HUES48 (cell line): ENCODE results near the gene C2orf42.
"Not testable (repeated sequence)": the region's sequence is repeated elsewhere in the genome, so short reads cannot be mapped to it uniquely, and the experiment has no call there.

Source experiments
- H3K27ac ChIP-seq: one replicate; pipeline ENCODE4 v1.7.0; 2013; ENCODE audit warnings: low read depth, low read length, inconsistent platforms
- H3K27me3 ChIP-seq: 2 replicates; pipeline ENCODE4 v1.6.1; 2013; ENCODE audit warnings: mild to moderate bottlenecking, low read length; ENCODE audit not compliant: control insufficient read depth, insufficient read depth
- H3K36me3 ChIP-seq: 2 replicates; pipeline ENCODE4 v1.6.1; 2013; ENCODE audit warnings: low read length; ENCODE audit not compliant: control insufficient read depth, insufficient read depth
- H3K4me1 ChIP-seq: 2 replicates; pipeline ENCODE4 v1.6.1; 2013; ENCODE audit warnings: mild to moderate bottlenecking, low read length; ENCODE audit not compliant: control insufficient read depth, insufficient read depth
- H3K4me3 ChIP-seq: 2 replicates; pipeline ENCODE4 v1.5.1; 2013; ENCODE audit warnings: mild to moderate bottlenecking, low read depth, low read length
- H3K9ac ChIP-seq: 2 replicates; pipeline ENCODE4 v1.6.1; 2013; ENCODE audit warnings: mild to moderate bottlenecking, low read depth, low read length, moderate library complexity
- H3K9me3 ChIP-seq: 2 replicates; pipeline ENCODE4 v1.6.1; 2013; ENCODE audit warnings: low read length; ENCODE audit not compliant: control insufficient read depth, insufficient read depth

Gene C2orf42

DNA sequence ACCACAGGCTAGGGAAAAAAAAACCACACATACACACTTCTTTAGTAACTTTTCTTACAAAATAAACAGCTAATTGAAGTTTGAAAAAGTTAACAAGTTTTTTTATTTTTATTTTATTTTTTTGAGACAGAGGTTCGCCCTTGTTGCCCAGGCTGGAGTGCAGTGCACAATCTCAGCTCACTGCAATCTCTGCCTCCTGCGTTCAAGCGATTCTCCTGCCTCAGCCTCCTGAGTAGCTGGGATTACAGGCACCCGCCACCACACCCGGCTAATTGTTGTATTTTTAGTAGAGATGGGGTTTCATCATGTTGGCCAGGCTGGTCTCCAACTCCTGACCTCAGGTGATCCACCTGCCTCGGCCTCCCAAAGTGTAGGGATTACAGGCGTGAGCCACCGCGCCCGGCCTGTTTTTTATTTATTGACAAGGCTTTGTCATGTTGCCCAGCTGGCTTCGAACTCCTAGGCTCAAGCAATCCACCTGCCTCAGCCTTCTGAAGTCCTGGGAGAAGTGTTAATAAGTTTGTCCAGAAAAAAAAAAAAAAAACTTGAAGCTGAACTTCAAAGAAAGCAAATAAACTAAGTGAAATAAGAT is 21.1 kb downstream of the C2orf42 start:
- not testable (repeated sequence) for H3K4me3 ChIP-seq, H3K9ac ChIP-seq, H3K27me3 ChIP-seq, H3K27ac ChIP-seq, H3K9me3 ChIP-seq, H3K4me1 ChIP-seq
- peaks cover 27% of the 10 kb centered on the region for H3K36me3 ChIP-seq

DNA sequence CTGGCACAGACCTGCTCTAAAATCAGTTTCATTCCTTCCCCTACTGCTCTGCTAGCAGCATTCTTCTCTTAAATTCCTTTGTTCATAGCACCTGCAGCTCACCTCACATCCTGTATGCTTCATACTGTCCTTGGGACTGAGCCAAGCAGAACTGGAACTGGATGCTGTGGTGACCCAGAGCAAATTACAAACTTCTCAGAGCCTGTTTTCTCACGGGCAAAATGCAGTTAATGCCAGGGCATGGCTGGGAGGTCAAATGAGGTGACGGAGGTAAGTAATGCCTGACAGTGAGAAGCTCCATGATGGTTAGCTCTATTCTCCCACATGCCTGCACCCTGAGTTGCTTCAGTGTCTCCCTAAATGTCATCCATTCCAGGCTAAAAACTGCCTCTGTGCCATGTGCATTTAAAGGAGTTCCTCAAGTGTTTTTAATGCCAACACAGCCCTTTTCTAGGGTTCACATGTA is 29.7 kb downstream of the C2orf42 start:
- H3K27ac ChIP-seq = no peak overlapping the region
- H3K9me3 ChIP-seq = no peaks in the 10 kb centered on the region
- peaks cover 21% of the 10 kb centered on the region for H3K36me3 ChIP-seq
- H3K4me3 ChIP-seq = no peak overlapping the region
- H3K4me1 ChIP-seq = no peaks in the 10 kb centered on the region
- H3K27me3 ChIP-seq = no peaks in the 10 kb centered on the region
- no peak overlapping the region for H3K9ac ChIP-seq

- Histone ChIP-seq H3K4me1 (no peaks in the 10 kb centered on the region), H3K9ac (no peak overlapping the region), H3K4me3 (no peak overlapping the region), H3K27ac (no peak overlapping the region), H3K27me3 (no peaks in the 10 kb centered on the region), H3K9me3 (no peaks in the 10 kb centered on the region), H3K36me3 (peaks cover 19% of the 10 kb centered on the region)
Measured at GRCh38 chr2:70160545-70160944, 30.3 kb downstream of the C2orf42 start.

GRCh38 chr2:70149130-70149686 is 41.6 kb downstream of the C2orf42 start:
- H3K4me1 ChIP-seq, H3K27ac ChIP-seq, H3K9ac ChIP-seq, H3K4me3 ChIP-seq, H3K9me3 ChIP-seq, H3K27me3 ChIP-seq: not testable (repeated sequence)
- peaks cover 14% of the 10 kb centered on the region for H3K36me3 ChIP-seq

GRCh38 chr2:70148211-70148760 is 42.5 kb downstream of the C2orf42 start:
- not testable (repeated sequence) for H3K4me1 ChIP-seq, H3K9me3 ChIP-seq, H3K4me3 ChIP-seq, H3K27me3 ChIP-seq, H3K9ac ChIP-seq, H3K27ac ChIP-seq
- peaks cover 14% of the 10 kb centered on the region for H3K36me3 ChIP-seq

DNA sequence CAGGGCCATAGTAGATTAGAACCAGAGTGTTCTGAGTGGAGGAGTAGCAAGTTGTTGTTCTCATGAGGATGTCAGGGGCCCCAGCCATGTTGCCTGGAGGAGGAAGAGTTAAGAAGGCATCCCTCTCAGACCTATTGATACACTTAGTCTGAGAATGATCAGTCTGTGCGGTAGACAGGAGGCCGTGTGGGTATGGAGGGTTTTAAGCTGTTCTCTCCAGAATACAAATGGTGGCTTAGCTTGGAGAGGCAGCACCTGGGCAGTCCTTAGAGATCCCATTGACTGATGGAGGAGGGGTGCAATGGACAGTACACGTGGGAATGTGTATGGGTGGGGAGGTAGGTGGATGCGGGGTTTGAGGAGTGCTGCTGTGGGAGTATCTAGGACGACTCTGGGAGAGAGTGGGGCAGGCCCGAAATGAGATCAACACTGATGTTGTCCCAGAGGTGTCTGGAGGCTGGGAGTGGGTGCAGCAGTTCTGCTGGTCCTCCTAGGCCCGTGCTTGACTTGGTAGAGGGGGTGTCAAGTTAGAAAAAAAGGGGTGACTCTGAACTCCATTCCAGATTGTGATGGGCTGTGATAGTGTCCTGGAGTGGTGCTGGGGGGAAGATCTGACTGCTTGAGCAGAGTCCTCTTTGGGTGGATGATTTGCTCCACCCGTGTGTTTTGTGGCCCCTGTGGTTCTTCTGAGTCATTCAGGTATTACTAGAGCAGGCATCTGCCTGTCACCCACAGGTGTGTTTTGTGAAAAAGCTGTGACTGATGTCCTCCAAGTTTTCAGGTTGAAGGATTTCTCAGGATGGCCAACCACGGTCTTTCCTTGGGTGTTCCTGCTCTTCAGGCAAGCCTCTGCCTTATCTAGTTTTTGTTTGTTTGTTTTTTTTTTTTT is 44.7 kb downstream of the C2orf42 start:
- H3K27ac ChIP-seq = no peak overlapping the region
- no peak overlapping the region for H3K9ac ChIP-seq
- H3K36me3 ChIP-seq = peaks cover 9% of the 10 kb centered on the region
- peaks cover 14% of the 10 kb centered on the region for H3K4me1 ChIP-seq
- H3K4me3 ChIP-seq = no peak overlapping the region
- H3K9me3 ChIP-seq = no peaks in the 10 kb centered on the region
- H3K27me3 ChIP-seq = no peaks in the 10 kb centered on the region

DNA sequence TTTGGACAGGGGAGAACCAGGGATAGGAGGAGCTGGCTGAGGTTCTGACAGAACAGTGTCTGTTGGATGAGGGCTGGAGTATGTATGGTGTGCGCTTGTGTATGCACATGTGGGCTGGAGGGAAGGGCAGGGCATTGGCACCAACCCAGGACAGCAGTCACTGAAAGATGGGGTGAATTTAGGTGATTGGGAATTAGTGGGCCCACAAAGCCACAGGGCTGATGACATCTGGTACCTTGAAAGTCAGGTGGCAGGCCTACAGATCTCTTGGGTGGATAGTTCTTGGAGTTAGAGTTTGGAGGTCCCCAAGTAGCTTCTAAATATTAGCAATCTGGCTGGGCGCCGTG is 45.7 kb downstream of the C2orf42 start:
- H3K4me3 ChIP-seq = no peak overlapping the region
- H3K36me3 ChIP-seq = peaks cover 4% of the 10 kb centered on the region
- no peak overlapping the region for H3K27ac ChIP-seq
- no peaks in the 10 kb centered on the region for H3K9me3 ChIP-seq
- H3K4me1 ChIP-seq = peaks cover 21% of the 10 kb centered on the region
- no peaks in the 10 kb centered on the region for H3K27me3 ChIP-seq
- no peak overlapping the region for H3K9ac ChIP-seq

DNA sequence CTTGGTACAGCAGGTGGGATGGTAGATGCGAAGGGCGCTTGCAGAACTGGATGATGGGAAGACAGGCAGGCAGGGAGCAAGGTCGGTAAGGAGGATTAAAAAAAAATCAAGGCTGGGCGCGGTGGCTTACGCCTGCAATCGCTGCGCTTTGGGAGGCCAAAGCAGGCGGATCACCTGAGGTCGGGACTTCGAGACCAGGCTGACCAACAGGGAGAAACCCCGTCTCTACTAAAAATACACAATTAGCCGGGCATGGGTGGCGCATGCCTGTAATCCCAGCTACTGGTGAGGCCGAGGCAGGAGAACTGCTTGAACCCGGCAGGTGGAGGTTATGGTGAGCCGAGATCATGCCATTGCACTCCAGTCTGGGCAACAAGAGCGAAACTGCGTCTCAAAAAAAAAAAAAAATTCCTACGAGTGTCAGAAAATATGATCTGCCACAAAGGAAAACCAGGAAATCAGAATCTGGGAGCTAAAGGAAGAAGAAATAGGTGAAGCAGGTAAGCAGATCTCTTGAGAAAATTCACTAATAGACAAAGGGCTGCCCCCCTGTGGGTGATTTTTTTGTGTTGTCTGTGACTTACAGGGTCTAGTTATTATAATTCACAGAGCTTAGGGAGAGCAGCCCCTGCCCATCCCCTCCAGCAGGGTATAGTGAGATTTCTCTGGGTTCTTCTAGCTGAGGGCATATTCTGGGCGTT is 46.2 kb downstream of the C2orf42 start:
- no peaks in the 10 kb centered on the region for H3K27me3 ChIP-seq
- H3K27ac ChIP-seq = no peak overlapping the region
- H3K9ac ChIP-seq = no peak overlapping the region
- no peaks in the 10 kb centered on the region for H3K36me3 ChIP-seq
- H3K9me3 ChIP-seq = no peaks in the 10 kb centered on the region
- H3K4me1 ChIP-seq = peaks cover 24% of the 10 kb centered on the region
- H3K4me3 ChIP-seq = no peak overlapping the region

DNA sequence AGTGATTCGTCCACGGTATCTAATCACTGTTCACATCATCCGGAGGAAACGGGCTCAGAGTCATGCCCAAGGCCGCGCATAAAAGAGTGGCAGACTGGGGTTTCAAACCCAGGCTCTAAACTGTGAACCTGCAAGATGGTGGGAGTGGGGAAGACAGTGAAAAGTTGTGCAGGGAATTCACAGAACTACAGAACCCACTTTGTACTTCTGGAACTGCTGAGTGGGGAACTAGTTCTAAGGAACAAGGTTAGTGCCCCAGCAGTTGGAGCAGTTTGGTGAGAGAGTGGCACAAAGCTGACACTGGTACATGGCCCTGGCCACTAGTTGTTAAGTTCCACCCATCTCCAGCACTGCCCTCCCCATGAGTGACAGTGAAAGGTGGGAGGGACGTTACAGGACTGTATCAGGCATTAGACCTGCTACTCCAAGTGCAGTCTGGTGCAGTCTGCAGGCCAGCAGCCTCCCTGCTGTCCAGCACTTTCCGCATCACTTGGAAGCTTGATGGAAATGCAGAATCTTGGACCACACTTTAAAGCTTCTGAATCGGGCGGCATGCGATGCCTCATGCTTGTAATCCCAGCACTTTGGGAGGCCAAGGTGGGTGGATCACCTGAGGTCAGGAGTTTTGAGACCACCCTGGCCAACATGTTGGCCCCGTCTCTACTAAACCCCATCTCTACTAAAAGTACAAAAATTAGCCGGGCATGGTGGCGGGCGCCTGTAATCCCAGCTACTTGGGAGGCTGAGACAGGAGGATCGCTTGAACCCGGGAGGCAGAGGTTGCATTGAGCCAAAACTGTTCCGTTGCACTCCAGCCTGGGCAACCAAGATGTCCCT is 47.3 kb downstream of the C2orf42 start:
- no peaks in the 10 kb centered on the region for H3K36me3 ChIP-seq
- H3K9me3 ChIP-seq = no peaks in the 10 kb centered on the region
- H3K27me3 ChIP-seq = no peaks in the 10 kb centered on the region
- H3K4me1 ChIP-seq = peaks cover 24% of the 10 kb centered on the region
- peak overlapping the region; percentile 72 for H3K9ac ChIP-seq
- peak overlapping the region; percentile 53 for H3K4me3 ChIP-seq
- peak overlapping the region; percentile 87 for H3K27ac ChIP-seq

- H3K27me3 ChIP-seq = no peaks in the 10 kb centered on the region
- peak overlapping the region; percentile 53 for H3K4me3 ChIP-seq
- no peaks in the 10 kb centered on the region for H3K36me3 ChIP-seq
- H3K9ac ChIP-seq = peak overlapping the region; percentile 72
- H3K9me3 ChIP-seq = no peaks in the 10 kb centered on the region
- peak overlapping the region; percentile 98 for H3K27ac ChIP-seq
- H3K4me1 ChIP-seq = peaks cover 24% of the 10 kb centered on the region
Measured at GRCh38 chr2:70142590-70143313, 48.1 kb downstream of the C2orf42 start.
